ENCODE results near the gene PIGM. TPM values are rescaled to one million over a fixed set of nuclear protein-coding genes. Genes with fewer than 3 reads are reported as not detected.

The PIGM gene
- total and polyA plus RNA-seq, 2 of the 13 experiments (the other 11 are each of a cell fraction or from before 2014, with no cell fraction given): 3.4 to 4.6 TPM

DNA sequence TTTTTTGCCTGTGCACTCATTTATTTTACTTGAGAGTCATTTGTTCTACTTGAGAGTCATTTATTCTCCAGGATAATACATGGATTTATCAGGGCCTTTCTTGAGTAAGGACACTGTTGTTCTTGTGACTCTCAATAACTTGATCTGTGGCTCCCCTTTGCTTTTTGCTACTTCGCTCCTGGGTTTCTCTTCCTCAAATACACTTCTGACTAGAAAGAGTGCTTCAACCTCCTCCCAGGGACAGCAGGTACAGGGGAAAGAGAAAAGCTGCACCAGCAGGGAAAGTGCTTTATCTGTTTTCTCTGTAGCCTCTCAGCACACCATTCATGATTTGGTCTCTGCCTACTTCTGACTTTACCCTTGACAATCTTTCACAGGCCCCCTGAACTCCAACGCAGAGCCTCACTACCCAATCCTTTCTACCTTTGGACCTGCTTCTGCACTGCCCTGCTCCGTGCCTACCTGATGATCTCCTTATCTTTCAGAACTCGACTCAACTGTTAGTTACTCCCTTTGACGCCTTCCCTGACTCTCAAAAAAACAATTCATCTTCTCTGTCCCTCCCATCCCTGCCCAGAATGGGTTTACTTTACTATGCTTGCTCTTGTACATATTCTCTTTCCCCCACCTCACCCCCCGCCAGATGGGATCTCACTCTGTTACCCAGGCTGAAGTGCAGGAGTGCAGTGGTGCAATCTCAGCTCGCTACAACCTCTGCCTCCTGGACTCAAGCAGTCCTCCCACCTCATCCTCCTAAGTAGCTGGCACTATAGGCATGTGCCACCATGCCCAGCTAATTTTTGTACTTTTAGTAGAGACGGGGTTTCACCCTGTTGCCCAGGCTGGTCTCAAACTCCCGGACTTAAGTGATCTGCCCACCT is 15.6 kb upstream of the PIGM start (continued):
- TF ChIP-seq ZBTB8A (CRISPR knock-in tag; IDR thresholded peaks at IDR 0.05; ENCODE audit: borderline replicate concordance, low read depth): no peak
- no peak for TF ChIP-seq SSRP1 (CRISPR knock-in tag; IDR thresholded peaks at IDR 0.05)
- no peak for TF ChIP-seq ZNF451 (CRISPR knock-in tag; IDR thresholded peaks at IDR 0.05)
- TF ChIP-seq, protein P1, sequence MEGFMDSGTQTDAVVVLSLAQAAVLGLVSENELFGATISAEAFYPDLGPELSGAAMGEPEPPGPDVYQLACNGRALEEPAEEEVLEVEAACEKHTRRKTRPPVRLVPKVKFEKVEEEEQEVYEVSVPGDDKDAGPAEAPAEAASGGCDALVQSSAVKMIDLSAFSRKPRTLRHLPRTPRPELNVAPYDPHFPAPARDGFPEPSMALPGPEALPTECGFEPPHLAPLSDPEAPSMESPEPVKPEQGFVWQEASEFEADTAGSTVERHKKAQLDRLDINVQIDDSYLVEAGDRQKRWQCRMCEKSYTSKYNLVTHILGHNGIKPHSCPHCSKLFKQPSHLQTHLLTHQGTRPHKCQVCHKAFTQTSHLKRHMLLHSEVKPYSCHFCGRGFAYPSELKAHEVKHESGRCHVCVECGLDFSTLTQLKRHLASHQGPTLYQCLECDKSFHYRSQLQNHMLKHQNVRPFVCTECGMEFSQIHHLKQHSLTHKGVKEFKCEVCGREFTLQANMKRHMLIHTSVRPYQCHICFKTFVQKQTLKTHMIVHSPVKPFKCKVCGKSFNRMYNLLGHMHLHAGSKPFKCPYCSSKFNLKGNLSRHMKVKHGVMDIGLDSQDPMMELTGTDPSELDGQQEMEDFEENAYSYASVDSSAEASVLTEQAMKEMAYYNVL (CRISPR knock-in tag; IDR thresholded peaks at IDR 0.05; ENCODE audit: borderline replicate concordance): no peak
- TF ChIP-seq, protein P2, sequence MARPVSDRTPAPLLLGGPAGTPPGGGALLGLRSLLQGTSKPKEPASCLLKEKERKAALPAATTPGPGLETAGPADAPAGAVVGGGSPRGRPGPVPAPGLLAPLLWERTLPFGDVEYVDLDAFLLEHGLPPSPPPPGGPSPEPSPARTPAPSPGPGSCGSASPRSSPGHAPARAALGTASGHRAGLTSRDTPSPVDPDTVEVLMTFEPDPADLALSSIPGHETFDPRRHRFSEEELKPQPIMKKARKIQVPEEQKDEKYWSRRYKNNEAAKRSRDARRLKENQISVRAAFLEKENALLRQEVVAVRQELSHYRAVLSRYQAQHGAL (CRISPR knock-in tag; IDR thresholded peaks at IDR 0.05; ENCODE audit: not compliant biosample characterization): no peak
- TF ChIP-seq ZNF850 (CRISPR knock-in tag; conservative IDR thresholded peaks at IDR 0.05): no peak
- TF ChIP-seq PHF20 (CRISPR knock-in tag; IDR thresholded peaks at IDR 0.05): no peak
- no peak for TF ChIP-seq HDAC1 (CRISPR knock-in tag; IDR thresholded peaks at IDR 0.05)
- no peak for TF ChIP-seq MTA3 (CRISPR knock-in tag; IDR thresholded peaks at IDR 0.05)
- TF ChIP-seq ZNF562 (CRISPR knock-in tag; IDR thresholded peaks at IDR 0.05; ENCODE audit: borderline replicate concordance): no peak
- no peak for TF ChIP-seq JUNB (CRISPR knock-in tag; IDR thresholded peaks at IDR 0.05; ENCODE audit: borderline replicate concordance)
- TF ChIP-seq MIXL1 (CRISPR knock-in tag; IDR thresholded peaks at IDR 0.05): no peak
- no peak for TF ChIP-seq SNRNP70 (IDR thresholded peaks at IDR 0.05; ENCODE audit: low read depth, low read length)
- TF ChIP-seq HMG20B (CRISPR knock-in tag; conservative IDR thresholded peaks at IDR 0.05): no peak
- no peak for TF ChIP-seq ELF4 (CRISPR knock-in tag; IDR thresholded peaks at IDR 0.05; ENCODE audit: borderline replicate concordance)
- TF ChIP-seq, protein P3, sequence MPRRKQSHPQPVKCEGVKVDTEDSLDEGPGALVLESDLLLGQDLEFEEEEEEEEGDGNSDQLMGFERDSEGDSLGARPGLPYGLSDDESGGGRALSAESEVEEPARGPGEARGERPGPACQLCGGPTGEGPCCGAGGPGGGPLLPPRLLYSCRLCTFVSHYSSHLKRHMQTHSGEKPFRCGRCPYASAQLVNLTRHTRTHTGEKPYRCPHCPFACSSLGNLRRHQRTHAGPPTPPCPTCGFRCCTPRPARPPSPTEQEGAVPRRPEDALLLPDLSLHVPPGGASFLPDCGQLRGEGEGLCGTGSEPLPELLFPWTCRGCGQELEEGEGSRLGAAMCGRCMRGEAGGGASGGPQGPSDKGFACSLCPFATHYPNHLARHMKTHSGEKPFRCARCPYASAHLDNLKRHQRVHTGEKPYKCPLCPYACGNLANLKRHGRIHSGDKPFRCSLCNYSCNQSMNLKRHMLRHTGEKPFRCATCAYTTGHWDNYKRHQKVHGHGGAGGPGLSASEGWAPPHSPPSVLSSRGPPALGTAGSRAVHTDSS (CRISPR knock-in tag; conservative IDR thresholded peaks at IDR 0.05): no peak
- no peak for TF ChIP-seq ZNF260 (CRISPR knock-in tag; IDR thresholded peaks at IDR 0.05; ENCODE audit: borderline replicate concordance, low read depth)
- no peak for TF ChIP-seq PAF1 (CRISPR knock-in tag; IDR thresholded peaks at IDR 0.05)
- no peak for TF ChIP-seq ZFP90 (CRISPR knock-in tag; IDR thresholded peaks at IDR 0.05; ENCODE audit: borderline replicate concordance)
- no peak for TF ChIP-seq ADNP (CRISPR knock-in tag; IDR thresholded peaks at IDR 0.05)
- TF ChIP-seq ZNF552 (CRISPR knock-in tag; IDR thresholded peaks at IDR 0.05; ENCODE audit: borderline replicate concordance): no peak
- TF ChIP-seq PAX8 (CRISPR knock-in tag; IDR thresholded peaks at IDR 0.05; ENCODE audit: borderline replicate concordance): no peak
- TF ChIP-seq ZSCAN22 (CRISPR knock-in tag; IDR thresholded peaks at IDR 0.05): no peak
- no peak for TF ChIP-seq ZSCAN31 (CRISPR knock-in tag; IDR thresholded peaks at IDR 0.05; ENCODE audit: low read depth)
- TF ChIP-seq ZNF101 (CRISPR knock-in tag; IDR thresholded peaks at IDR 0.05; ENCODE audit: borderline replicate concordance, low read depth): no peak
- TF ChIP-seq, protein P4, sequence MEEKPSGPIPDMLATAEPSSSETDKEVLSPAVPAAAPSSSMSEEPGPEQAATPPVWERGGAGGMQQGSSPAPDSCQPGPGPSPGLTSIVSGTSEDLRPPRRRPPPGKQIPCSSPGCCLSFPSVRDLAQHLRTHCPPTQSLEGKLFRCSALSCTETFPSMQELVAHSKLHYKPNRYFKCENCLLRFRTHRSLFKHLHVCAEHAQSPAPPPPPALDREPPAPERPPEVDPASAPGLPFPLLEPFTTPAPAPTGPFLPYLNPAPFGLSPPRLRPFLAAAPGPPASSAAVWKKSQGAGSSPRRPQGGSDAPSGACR (CRISPR knock-in tag; IDR thresholded peaks at IDR 0.05): no peak
- TF ChIP-seq MTF1 (CRISPR knock-in tag; IDR thresholded peaks at IDR 0.05): no peak
